GM18507 (cell line): Measurements from ENCODE around the gene SCNN1G.
"Not testable (repeated sequence)": the region's sequence is repeated elsewhere in the genome, so short reads cannot be mapped to it uniquely, and the experiment has no call there.

Experiments
- DNase-seq: peaks from one replicate; pipeline ENCODE4 v3.0.0; 2011; ENCODE audit warnings: low read depth; ENCODE audit not compliant: insufficient read length; ENCODE audit errors: extremely low spot score
- FAIRE-seq: peaks from 2 replicates; lab custom pipeline; 2011; peaks lifted over from hg19 to GRCh38; lab: Jason Lieb, UNC

The SCNN1G gene

GRCh38 chr16:23182679-23183542, at the start of gene SCNN1G:
Gene SCNN1G, plus strand, starts transcription at chr16:23182745. Its CDS starts 3,527 bp downstream, at chr16:23186272.
- FAIRE-seq (no peak), DNase-seq (no peak)

- no peak for FAIRE-seq
These were observed 49.6 kb upstream of the SCNN1G start for GRCh38 chr16:23132775-23133463.

GRCh38 chr16:23134274-23134673, 48.3 kb upstream of the SCNN1G start:
- DNase-seq (no peak), FAIRE-seq (no peak)

More at GRCh38 chr16:23132775-23133463, 49.6 kb upstream of the SCNN1G start:
- DNase-seq = no peak

- DNase-seq (no peak), FAIRE-seq (no peak)
These were observed 45.3 kb upstream of the SCNN1G start for GRCh38 chr16:23137256-23137655.

- DNase-seq (no peak), FAIRE-seq (no peak)
These were observed 44.7 kb upstream of the SCNN1G start for GRCh38 chr16:23137818-23138217.

GRCh38 chr16:23140107-23140506, 42.4 kb upstream of the SCNN1G start:
- no peak for FAIRE-seq
- DNase-seq = no peak

GRCh38 chr16:23141033-23141432, 41.5 kb upstream of the SCNN1G start:
- no peak for DNase-seq
- FAIRE-seq = no peak

GRCh38 chr16:23141500-23141899, 41.0 kb upstream of the SCNN1G start:
- no peak for DNase-seq
- no peak for FAIRE-seq

GRCh38 chr16:23141959-23142740, 40.4 kb upstream of the SCNN1G start:
- DNase-seq = no peak
- no peak for FAIRE-seq

GRCh38 chr16:23143391-23143790, 39.2 kb upstream of the SCNN1G start:
- FAIRE-seq (no peak), DNase-seq (no peak)

GRCh38 chr16:23144393-23144792, 38.2 kb upstream of the SCNN1G start:
- FAIRE-seq, DNase-seq: not testable (repeated sequence)

GRCh38 chr16:23145186-23145585, 37.4 kb upstream of the SCNN1G start:
- FAIRE-seq (no peak), DNase-seq (no peak)

GRCh38 chr16:23145608-23146007, 36.9 kb upstream of the SCNN1G start:
- FAIRE-seq (no peak), DNase-seq (no peak)

GRCh38 chr16:23146877-23147601, 35.5 kb upstream of the SCNN1G start:
- FAIRE-seq (no peak), DNase-seq (no peak)

GRCh38 chr16:23147666-23148065, 34.9 kb upstream of the SCNN1G start:
- no peak for FAIRE-seq
- DNase-seq = no peak

GRCh38 chr16:23148166-23148512, 34.4 kb upstream of the SCNN1G start:
- FAIRE-seq = no peak
- DNase-seq = no peak

GRCh38 chr16:23148513-23149266, 33.9 kb upstream of the SCNN1G start:
- no peak for FAIRE-seq

GRCh38 chr16:23149267-23149992, 33.1 kb upstream of the SCNN1G start, which contains the start of gene USP31:
Gene USP31, minus strand, starts transcription at chr16:23149452. Its CDS starts 182 bp downstream, at chr16:23149270.
- peak; percentile 87 for DNase-seq
- FAIRE-seq = peak; percentile 74

More at GRCh38 chr16:23148513-23149266, 33.9 kb upstream of the SCNN1G start:
- DNase-seq = peak; percentile 23
